Stimulated activated CD4-positive, alpha-beta T cell treated with anti-CD3 and anti-CD28 coated beads, Interleukin-15, amount 100 ng/mL, for 1 hour (primary cell): ENCODE data around the gene SLC26A3.

Experiments used
- DNase-seq, 2 donors: peaks; one replicate each; pipeline ENCODE4 v3.0.0-alpha.2; 2020; ENCODE audit warnings: low read depth in 1 of 2, low spot score in 1 of 2

The SLC26A3 gene

DNA sequence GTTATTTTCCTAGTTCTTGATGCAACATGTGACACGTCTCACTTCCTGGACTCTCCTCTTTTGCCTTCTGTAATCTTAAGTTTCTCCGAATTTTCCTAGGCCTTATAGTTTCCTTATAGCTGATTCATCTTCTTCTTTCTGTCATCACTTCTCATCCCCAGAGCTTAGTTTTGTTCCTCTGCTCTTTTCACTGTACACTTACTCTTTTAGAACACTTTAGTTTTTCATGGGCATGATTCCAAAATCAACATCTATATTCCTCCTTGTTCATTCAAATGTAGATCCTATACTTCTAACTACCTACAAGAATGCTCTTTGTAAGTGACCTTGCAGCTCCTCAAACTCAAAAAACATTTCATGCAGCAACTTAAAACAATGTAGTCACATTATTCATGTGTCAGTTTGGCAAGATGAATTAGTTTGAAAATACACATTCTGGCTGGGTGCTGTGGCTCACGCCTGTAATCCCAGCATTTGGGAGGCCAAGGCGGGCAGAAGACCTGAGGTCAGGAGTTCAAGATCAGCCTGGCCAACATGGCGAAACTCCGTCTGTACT is 13.1 kb upstream of the SLC26A3 start:
- no peak for DNase-seq

DNA sequence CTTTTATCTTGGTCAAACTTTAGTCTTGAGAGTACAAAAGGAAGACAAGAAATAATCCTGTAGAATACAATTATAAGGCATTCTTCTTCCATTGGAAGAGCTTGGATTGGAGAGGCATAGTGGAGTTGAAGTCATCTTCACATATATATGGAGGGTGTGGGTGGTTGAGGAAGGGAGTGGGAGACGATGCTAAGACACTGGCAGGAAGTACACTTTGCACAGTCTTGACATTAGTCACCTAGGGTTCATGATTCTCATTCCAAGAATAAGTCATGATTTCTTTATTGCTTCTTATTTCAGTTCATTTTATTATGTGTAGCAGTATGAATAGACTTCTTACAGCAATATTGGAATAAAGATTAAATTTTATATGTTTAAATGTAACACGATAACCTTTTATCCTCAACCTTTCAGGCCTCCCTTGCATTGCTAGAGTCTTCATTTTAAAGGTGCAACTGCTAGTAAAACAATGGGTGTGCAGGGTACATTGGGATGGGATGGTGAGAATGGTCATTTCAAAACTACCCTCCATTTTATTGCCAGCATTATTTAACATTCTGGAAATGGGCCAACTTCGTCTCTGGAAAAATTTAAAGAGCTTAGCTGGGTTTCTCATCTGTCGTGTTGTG is 12.3 kb upstream of the SLC26A3 start:
- DNase-seq: no peak

DNA sequence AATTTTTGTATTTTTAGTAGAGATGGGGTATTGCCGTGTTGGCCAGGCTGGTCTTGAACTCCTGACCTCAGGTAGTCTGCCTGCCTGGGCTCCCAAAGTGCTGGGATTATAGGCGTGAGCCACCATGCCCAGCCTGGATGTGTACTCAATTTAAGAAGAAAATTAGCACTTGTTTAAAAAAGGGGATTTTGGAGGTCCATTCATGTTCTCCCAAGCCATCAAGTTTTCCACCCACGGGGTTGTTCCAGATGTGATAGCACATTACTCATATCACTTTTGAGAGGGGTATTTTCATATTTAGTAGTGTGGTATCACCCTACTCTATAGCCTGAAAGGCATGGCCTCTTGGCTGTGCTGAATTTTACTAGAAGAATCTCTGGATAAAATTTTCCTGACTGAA is 10.5 kb upstream of the SLC26A3 start:
- no peak for DNase-seq

DNA sequence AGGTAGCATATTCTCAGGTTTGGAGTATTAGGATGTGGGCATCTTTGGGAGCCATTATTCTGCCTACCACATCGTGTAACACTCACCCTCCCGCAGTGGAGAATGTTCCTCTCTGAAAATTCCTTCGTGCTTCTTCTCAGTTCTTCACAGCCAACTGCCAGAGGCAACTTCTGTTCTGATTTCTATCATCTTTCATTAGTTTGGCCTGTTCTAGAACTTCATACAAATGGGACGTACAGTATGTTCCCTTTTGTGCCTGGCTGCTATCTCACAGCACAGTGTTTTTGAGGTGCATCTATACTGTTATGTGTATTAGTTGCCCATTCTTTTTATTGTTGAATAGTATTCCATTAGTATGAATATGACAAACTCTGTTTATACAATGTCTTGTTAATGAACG is 8.9 kb upstream of the SLC26A3 start:
- DNase-seq: no peak

DNA sequence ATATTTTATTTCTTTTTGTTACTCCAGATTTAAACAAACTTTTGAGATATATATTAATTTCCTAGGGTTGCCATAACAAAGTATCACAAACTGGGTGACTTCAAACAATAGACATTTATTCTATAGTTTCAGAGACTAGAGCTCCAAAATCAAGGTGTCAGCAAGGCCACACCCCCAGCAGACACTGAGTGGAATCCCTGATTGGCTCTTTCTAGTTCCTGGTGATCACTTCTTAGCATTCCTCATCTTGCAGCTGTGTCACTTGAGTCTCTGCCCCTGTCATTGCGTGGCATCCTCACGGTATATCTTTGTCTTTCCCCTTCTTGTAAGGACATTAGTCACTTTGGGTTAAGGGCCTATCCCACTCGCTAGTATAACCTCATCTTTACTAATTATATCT is 7.6 kb upstream of the SLC26A3 start:
- DNase-seq: no peak

DNA sequence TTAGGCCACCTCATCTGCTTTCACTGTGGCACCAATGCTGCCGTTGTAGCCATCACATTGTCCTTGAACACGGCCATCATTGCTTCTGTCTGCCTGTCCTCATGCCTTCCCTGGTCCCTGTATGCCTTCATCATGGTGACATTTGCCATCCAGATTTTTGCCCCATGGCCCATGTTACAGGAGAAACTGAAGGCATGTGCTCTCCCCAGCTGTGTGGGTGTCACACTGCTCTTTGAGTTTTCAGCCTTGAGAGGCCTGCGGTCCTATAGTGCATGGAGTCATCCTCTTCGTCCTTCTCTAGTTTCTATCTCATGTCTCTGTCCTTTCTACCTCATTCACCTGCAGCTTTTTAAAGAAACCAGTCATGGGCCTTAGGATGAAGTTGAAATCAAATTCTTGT is 6.2 kb upstream of the SLC26A3 start:
- DNase-seq: no peak

DNA sequence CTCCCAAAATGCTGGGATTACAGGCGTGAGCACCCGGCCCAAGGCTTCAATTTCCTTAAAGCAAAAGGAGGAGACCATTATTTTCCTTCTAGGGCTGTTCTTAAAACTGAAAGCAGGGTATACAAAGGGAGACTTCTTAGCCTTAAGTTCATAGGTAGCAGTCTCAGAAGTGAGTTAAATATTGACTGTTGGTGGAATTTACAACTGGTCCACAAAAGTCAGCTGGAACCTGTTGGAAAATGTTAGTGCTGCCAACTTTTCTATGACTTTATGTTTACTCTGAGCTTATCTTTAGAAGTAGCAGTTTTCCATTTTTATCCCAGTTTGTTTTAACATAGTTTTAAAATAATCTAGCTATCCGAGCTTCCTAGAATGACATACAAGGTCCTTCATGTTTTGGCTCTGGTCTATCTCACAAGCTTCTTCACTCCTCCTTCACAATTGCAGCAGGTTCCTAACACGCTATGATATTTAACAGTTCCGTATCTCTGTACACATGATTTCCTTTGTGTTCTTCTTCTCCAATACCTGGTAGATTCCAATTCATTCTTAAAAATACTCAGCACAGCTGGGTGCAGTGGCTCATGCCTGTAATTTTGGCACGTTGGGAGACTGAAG is 3.3 kb downstream of the SLC26A3 start:
- no peak for DNase-seq

DNA sequence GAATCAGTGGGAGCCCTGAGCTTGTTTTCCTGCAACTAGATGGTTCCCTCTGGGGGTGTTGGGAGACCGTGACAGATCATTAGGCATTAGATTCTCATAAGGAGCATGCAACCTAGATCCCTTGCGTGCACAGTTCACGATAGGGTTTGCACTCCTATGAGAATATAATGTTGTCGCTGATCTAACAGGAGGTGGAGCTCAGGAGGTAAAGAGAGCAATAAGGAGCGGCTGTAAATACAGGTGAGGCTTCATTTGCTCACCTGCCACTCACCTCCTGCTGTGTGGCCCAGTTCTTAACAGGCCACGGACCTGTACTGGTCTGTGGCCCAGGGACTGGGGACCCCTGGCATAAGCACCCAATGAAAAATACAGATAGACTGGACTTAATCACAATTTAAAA is 10.7 kb downstream of the SLC26A3 start:
- no peak for DNase-seq

DNA sequence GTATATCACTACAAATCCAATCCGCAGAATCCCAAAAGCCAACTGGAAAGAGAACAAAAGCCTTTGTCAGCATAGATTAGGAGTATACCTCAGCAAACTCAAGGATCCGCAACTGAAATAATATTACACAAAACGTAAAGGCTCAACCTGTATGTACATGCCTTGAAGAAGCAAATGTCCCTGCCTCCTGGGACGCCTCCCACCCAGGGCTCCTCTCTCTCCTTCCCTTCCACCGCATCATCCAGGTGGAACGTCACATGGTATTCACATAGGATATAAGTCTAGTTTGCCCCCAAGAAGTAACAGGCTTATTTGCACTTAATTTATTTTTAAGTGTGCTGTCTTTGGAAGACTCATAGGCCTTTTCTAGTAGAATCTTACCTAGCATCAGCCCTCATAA is 13.4 kb downstream of the SLC26A3 start:
- DNase-seq: no peak

DNA sequence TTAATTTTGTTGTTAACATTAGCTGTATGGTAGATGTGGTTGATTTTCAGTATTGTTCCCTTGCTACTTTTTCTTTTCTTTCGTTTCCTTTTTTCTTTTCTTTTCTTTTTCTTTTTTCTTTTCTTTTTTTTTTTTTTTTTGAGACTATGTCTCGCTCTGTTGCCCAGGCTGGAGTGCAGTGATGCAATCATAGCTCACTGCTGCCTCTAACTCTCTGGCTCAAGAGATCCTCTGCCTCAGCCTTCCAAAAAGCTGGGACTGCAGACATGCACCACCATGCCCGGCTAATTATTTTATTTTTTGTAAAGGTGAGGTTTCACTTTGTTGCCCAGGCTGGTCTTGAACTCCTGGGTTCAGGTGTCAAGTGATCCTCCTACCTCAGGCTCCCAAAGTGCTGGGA is 14.4 kb downstream of the SLC26A3 start:
- no peak for DNase-seq

DNA sequence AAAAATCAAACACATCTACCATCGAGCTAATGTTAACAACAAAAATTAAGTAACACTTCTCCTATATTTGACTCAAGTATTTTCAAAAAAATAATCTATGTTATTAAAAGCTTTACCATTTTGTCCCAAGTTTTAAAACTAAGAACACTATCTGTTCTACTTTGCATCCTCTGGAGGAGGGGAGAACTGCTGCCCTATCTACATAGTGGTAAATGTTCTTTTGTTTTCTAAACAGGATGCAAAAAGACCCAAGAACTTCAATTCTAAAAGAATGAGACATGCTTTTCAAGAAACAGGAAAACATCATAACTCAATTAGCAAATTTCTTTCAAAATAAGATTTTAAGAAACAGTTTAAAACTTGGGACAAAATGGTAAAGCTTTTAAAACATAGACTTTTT is 14.8 kb downstream of the SLC26A3 start:
- DNase-seq: no peak

DNA sequence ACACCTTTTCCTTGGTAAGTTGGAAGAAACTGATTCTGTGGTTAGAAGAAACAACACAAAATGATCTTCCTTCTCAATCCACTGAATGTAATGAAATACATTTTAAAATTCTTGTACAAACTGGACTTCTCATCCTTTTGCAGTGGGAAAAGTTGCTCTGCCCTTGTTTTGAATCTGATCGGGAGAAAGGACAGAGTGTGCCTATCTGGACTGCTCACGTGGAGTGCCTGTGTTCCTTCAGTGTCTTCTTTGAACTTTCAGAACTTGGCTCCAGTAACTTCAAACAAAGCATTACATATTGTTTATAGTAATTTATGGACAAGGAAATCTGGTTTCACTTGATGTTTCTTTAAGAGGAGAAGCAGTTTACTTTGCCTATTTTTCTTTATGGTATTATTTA is 17.1 kb downstream of the SLC26A3 start:
- no peak for DNase-seq

DNA sequence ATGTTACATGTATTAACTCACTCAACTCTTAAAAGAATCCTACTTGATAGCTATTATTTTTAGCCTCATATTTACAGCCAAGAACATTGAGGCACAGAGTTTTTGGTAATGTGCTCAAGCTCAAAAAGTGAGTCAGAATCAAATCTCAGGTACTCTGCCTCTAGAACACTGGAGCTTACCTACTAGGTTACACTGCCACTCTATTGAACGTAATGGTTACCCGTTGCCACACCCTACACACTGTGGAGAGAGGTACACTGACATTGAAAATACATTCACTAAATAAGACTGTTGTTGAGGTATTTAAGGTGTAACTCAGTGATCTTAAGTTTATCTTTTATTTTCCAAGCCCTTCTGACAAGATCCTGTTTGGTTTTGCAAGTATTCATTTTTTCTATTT is 17.9 kb downstream of the SLC26A3 start:
- DNase-seq: no peak

DNA sequence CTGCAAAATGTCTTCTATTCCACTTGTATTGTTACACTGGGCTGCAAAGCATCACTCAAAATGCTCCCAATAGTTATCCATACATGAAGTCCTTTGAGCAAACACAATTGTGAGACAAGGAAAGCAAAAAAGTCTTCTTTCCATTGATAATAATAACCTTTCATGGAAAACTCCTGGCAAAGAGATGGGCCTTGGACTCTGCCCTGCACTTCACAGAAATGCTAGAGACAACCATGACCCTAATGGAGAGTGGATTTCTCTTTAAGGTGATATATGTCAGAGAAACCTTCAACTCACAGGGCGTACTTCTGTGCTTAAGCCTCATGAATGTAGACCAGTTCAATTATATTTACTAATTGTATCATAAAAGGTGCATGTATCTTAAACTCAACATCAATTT is 19.4 kb downstream of the SLC26A3 start:
- DNase-seq: no peak

DNA sequence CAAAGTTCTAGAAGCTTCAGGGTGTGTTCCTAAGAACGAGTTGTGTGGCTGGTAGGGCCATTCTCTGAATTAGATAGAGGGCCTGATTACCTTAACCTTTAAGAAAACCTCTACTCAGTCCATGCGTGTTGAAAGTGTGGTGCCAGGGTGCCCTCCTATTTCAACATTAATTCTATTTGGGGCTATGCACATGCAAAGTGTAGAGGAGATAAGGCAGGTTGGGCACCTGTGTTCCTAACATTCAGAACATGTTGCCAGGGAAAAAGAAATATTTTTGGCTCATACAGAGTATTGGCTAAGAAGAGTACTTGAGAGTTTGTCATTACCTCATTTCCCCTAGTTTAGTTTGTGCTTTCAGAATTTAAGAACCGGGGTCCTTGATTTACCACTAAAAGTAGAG is 20.6 kb downstream of the SLC26A3 start:
- DNase-seq: no peak

DNA sequence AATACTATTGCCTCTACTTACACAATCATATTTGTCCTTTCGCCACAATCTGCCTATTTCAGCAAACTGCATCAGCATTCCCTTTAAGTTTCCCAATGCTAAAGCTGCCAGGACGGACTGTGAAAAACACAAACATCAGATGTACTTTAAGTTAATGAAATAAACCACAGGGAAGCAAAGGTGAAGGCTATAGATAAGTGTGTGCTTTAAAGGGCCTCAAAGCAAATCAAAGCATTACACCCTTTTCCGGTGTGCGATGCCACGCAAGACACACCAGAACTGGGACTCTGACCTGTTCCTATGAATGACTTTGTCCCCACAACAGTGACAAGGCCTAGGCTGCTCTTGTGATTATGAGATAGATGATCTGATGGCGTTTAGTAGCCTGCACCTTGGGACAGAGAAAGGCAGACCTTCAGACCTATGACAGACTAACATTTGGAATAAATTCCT is 23.4 kb downstream of the SLC26A3 start:
- DNase-seq: no peak

DNA sequence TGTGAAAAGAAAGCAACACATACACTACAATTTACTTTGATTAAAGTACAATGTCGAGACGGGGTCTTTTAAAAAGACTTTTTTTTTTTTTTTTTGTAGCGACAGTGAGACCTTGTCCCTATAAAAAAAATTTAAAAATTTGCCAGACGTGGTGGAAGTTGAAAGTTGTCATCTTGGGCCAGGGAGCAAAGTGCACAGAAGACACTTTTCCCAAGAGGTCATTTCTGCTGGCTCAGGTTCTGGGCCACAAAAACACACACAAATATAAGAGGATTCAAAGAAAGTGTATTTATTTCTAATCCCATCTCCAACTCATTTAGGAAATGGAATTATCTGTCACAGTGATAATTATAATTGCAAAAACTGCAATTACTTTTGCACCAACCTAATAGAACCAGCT is 24.7 kb downstream of the SLC26A3 start:
- no peak for DNase-seq

DNA sequence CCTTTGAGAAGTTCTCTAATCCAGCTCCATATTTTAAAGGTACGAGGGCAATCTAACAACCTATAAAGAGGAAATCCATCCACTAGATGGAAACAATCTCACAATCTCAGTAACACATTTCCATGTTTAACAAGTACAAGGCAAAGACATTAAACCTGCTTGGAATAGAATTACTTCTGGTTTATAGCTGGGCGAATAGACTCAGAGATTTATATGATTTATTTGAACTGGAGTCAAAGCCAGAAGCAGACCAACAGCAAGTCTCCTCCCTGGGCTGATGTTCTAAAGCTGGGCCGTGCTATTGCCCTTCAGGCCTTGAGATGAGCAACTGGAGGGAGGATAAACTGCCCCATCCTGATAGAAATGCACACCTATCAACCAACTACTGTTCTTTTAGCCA is 25.3 kb downstream of the SLC26A3 start:
- no peak for DNase-seq

DNA sequence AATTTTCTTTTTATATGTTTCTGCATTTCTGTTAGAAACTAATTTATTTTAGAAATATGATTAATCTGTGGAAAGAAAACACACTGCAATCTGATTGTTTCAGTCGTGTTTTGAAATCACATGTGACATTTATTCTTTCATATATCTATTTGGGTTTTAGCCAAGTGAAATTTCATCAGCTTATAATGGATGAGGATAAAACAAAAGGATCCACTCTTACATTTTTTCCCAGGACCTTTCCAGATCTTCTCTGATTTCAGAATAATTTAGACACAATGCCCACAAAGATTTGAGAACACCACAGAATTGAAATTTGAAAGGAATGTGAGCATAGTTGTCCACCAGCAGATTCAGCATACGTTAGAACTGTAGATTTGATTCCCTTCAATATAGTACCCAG is 30.0 kb downstream of the SLC26A3 start:
- DNase-seq: no peak

DNA sequence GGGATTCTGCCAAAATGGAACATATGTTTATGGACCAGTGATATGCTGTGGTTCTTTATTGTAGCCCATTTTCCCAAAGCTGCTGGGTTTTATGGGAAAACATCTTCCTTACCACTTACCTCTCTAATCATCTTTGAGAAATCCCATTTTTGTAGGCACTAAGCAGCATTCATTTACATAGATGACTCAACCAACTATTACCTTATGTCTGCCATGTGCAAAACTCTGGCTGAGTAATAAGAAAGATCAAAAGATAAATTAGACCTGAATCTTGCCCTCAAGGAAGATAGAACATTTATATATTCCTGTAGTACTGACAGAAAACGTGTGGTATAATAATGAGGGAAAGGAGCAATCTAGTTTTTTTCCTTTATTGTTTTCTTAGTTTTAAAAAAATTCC is 34.8 kb downstream of the SLC26A3 start:
- no peak for DNase-seq

DNA sequence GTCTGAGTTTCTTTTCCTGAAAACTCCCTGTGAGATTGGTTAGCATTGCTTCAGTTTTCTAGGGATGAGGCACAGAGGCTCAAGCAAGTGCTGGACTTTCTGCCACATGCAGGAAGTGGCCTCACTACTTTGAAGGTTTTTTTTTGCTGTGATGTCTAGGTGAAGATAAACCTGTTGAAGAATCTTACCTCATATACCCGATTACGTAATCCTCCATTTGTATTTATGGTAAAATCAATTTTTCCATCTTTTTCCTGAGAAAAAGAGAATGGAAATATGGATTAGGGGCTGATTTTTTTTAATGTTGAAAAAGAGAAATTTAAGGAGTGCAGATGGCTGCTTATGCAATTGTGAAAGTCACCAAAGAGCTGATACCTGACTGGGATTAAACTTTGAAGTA is 35.6 kb downstream of the SLC26A3 start:
- DNase-seq: no peak

DNA sequence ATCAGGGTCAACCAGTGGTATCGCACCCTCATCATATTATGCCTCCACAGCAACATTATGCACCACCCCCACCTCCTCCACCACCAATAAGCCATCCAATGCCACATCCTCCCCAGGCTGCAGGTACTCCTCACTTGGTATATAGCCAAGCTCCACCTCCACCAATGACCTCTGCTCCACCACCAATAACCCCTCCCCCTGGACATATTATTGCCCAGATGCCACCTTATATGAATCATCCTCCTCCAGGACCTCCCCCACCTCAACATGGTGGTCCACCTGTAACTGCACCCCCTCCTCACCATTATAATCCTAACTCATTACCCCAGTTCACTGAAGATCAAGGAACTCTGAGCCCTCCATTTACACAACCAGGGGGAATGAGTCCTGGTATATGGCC is 44.4 kb downstream of the SLC26A3 start:
- no peak for DNase-seq

DNA sequence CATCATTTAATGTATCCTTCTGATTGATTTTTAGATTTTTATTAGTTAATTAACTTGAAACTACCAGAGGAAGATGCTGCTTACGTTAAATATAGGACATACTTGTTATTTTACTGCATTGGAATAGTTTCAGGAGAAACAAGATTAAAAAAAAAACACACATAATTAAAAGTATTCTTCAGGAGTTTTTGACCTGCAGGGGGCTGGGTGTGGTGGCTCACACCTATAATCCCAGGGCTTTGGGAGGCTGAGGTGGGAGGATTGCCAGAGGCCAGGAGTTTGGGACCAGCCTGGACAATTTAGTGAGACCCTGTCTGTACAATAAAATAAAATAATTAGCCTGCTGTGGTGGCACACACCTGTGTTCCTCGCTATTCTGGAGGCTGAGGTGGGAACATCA is 48.4 kb downstream of the SLC26A3 start:
- DNase-seq: no peak
